Inferior parietal cortex (tissue), 1 donor: ENCODE results near the gene SORCS3.

Experiments used
- DNase-seq: peaks from one replicate; pipeline ENCODE4 v3.0.0-alpha.2; 2016; ENCODE audit errors: extremely low spot score

The SORCS3 gene

DNA sequence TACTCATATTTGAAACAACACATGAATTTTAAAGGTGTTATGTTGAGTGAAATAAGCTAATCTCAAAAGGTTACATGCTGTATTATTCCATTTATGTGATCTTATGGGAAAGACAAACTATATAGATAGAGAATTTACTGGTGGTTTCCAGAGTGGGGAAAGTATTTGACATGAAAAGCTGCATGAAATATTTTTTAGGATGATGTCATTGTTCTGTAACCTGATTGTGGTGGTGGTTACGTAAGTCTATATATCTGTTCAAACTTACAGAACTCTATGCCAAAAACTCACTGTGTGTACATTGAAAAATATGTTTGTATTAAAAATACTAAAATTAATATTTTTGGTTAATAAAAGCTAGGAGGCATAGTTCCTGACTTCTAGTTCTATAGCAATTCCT, 453.0 kb downstream of the SORCS3 start:
- DNase-seq, result no peak

- no peak for DNase-seq
These were observed 455.2 kb downstream of the SORCS3 start for GRCh38 chr10:105096316-105096715.

- no peak for DNase-seq
These were observed 461.9 kb downstream of the SORCS3 start for GRCh38 chr10:105102977-105103376.

DNA sequence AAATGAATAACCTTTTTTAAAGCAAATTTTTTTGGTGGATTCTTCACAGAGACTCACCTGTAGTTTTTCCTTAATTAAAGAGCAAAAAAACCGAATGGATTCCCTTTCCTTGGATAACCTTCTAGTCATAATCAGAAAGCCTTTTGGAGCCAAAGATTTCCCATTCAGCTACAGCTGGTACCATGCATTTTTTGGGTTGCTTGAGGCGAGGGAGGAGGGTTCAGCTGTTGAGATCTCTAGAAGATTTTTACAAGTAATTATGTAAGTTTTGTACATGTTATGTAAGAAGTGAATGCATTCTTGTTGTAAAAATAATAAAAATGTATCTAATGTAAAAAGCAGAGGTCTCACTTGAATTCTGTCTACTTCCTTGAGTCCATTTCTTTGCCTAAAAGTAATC, 463.2 kb downstream of the SORCS3 start:
- DNase-seq, result peak; percentile 6

- DNase-seq, result no peak
These were observed 468.1 kb downstream of the SORCS3 start for GRCh38 chr10:105109164-105109563.

GRCh38 chr10:105112862-105113261, 471.8 kb downstream of the SORCS3 start:
- DNase-seq, result no peak

GRCh38 chr10:105113666-105114065, 472.6 kb downstream of the SORCS3 start:
- no peak for DNase-seq

DNA sequence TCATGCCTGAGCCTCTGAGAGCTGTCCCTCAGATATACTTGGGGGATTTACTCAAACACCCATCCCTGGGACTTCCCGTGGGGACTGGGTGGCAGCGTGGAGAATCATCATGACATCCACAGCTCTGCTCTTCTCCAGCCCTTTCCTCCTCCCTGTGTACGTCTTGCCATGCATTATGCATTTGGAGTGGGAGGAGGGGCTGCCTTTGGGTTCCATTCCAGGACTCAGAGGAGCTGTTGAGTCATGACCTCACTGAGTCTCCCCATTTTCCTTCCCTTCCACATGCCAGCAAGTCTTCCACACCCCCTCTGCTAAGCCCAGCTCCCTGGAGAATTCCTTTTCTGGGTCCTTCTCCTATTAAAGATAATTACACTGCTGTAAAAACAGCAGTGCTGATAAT, 480.7 kb downstream of the SORCS3 start:
- no peak for DNase-seq

- no peak for DNase-seq
These were observed 487.0 kb downstream of the SORCS3 start for GRCh38 chr10:105128111-105128510.

GRCh38 chr10:105138358-105138757, 497.3 kb downstream of the SORCS3 start:
- no peak for DNase-seq

GRCh38 chr10:105139363-105139896, 498.3 kb downstream of the SORCS3 start:
- DNase-seq, result no peak

GRCh38 chr10:105140600-105140999, 499.5 kb downstream of the SORCS3 start:
- DNase-seq, result no peak

DNA sequence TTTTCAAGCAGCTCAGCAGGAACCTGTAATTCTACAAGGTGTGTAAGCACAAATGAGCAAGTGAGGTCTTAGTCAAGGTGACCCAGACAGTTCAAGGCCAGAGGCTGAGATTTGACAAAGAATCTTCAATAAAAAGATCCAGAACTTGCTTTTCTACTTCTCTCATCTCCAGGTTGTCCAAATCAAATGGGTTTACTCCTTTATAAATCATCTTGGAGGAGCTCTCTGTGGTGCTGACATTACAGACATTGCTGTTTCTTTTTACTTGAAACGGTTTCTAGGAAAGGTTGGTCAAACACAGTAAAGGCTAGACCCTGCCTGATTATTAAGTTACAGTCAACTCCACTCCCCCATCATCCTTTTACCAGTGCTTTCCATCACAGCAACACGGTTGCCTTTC, 504.6 kb downstream of the SORCS3 start:
- DNase-seq, result no peak

GRCh38 chr10:105146436-105146835, 505.3 kb downstream of the SORCS3 start:
- DNase-seq, result no peak

- DNase-seq, result no peak
These were observed 507.4 kb downstream of the SORCS3 start for GRCh38 chr10:105148456-105148855.

- DNase-seq, result no peak
These were observed 507.8 kb downstream of the SORCS3 start for GRCh38 chr10:105148921-105149320.

- no peak for DNase-seq
These were observed 508.3 kb downstream of the SORCS3 start for GRCh38 chr10:105149371-105149891.

- no peak for DNase-seq
These were observed 509.3 kb downstream of the SORCS3 start for GRCh38 chr10:105150259-105150880.

DNA sequence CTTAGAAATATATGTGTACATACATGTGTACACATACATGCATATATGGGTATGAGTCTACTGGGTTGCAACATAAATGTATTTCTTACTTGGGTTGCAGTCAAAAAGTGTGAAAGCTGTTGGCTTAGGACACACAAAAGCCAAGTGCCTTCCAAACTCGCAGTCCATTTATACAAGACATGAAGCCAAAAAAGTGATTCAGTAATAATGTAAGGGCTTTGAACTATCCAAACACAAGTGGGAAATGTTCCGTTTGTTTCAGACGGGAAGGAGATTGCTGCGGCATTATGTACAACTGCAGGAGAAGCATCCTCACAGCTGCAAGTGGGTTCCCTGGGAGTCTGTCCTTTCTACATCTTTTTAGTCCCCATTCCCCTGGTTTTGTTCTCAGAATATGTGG, 513.6 kb downstream of the SORCS3 start:
- DNase-seq, result no peak

GRCh38 chr10:105159268-105159667, 518.2 kb downstream of the SORCS3 start:
- DNase-seq, result no peak

GRCh38 chr10:105161149-105161548, 520.1 kb downstream of the SORCS3 start:
- no peak for DNase-seq

GRCh38 chr10:105161767-105162166, 520.7 kb downstream of the SORCS3 start:
- no peak for DNase-seq

DNA sequence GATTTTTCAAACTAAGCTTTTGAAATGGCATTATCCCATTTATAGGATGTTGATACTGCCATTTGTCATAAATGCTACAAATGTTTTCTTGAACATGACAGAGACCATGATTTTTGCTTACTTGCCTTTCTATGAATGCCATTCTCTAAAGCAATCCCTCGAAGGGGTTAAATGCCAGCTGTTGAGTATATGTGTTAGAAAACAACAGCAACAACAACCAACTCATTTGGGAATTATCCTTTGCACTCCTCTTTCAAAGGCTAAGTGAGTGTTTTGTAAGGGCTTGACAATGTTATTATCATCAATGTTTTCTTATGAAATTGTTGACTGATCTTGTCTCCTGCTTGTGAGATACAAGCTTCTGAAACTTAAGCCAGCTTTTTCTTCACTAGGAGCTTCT, 529.4 kb downstream of the SORCS3 start:
- DNase-seq, result no peak

DNA sequence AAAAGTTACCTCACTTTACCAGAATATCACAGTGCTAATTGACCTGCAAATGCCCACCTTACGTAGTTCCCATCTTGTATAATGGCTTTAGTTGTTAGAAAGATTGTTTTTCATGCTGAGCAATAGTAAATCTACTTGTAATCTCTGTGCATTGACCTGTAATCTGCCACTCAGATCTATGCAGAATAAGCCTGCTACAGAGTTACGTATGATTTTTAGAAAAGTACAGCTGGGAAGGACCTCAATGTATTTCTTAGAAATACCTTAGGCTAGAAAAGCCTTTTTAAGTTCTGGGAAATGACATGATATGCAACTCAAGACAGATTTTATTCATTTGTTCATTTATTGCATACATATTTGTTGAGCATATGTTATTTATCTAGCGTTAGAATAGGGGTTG, 530.9 kb downstream of the SORCS3 start:
- DNase-seq, result no peak
